MM.1S (cell line): ENCODE results near the gene GJA5.

Source experiments
- DNase-seq: peaks from one replicate; pipeline ENCODE4 v3.0.0-alpha.2; 2015
- H2AFZ ChIP-seq: fragments of 300-600 bp; sonication (generic); 2 replicates; pipeline ENCODE4 v1.6.0; 2016; ENCODE audit warnings: antibody characterized with exemption, low read length
- H3F3A ChIP-seq: fragments of 300-600 bp; sonication (generic); 2 replicates; pipeline ENCODE4 v1.6.1; 2016; ENCODE audit warnings: mild to moderate bottlenecking, antibody characterized with exemption, low read length, moderate library complexity, mixed read lengths; ENCODE audit not compliant: insufficient read depth
- H3K27ac ChIP-seq: fragments of 300-600 bp; sonication (generic); 2 replicates; pipeline ENCODE4 v1.5.1; 2016; ENCODE audit warnings: mild to moderate bottlenecking, low read length
- H3K27me3 ChIP-seq: fragments of 300-600 bp; sonication (generic); replicated peaks from 2 replicates; pipeline ENCODE4 v1.6.0; 2016; ENCODE audit warnings: low read length; ENCODE audit not compliant: insufficient read depth
- H3K36me3 ChIP-seq: fragments of 300-600 bp; sonication (generic); replicated peaks from 2 replicates; pipeline ENCODE4 v1.6.1; 2016; ENCODE audit warnings: mild to moderate bottlenecking, low read length, mixed read lengths; ENCODE audit not compliant: insufficient read depth
- H3K4me1 ChIP-seq: fragments of 300-600 bp; sonication (generic); 2 replicates; pipeline ENCODE4 v1.6.1; 2016; ENCODE audit warnings: low read length, mixed read lengths
- H3K4me2 ChIP-seq: fragments of 300-600 bp; sonication (generic); 2 replicates; pipeline ENCODE4 v1.6.0; 2016; ENCODE audit warnings: low read depth, low read length
- H3K4me3 ChIP-seq: fragments of 300-600 bp; sonication (generic); 2 replicates; pipeline ENCODE4 v1.5.1; 2016; ENCODE audit warnings: low read length, mixed read lengths
- H3K79me2 ChIP-seq: fragments of 300-600 bp; sonication (generic); 2 replicates; pipeline ENCODE4 v1.6.1; 2016; ENCODE audit warnings: mixed run types, low read length, mixed read lengths
- H3K9ac ChIP-seq: fragments of 300-600 bp; sonication (generic); 2 replicates; pipeline ENCODE4 v1.6.1; 2016; ENCODE audit warnings: low read length, mixed read lengths
- H3K9me2 ChIP-seq: fragments of 300-600 bp; sonication (generic); replicated peaks from 2 replicates; pipeline ENCODE4 v1.6.1; 2016; ENCODE audit warnings: mild to moderate bottlenecking, low read length, mixed read lengths; ENCODE audit not compliant: insufficient read depth
- H3K9me3 ChIP-seq: fragments of 300-600 bp; sonication (generic); replicated peaks from 2 replicates; pipeline ENCODE4 v1.6.1; 2016; ENCODE audit warnings: mild to moderate bottlenecking, low read length, mixed read lengths; ENCODE audit not compliant: insufficient read depth
- H4K20me1 ChIP-seq: fragments of 300-600 bp; sonication (generic); 2 replicates; pipeline ENCODE4 v1.6.1; 2016; ENCODE audit warnings: mild to moderate bottlenecking, low read length, moderate library complexity, mixed read lengths; ENCODE audit not compliant: insufficient read depth
- CTCF ChIP-seq: fragments of 300-600 bp; sonication (generic); IDR thresholded peaks from 2 replicates; pipeline ENCODE4 v1.5.1; 2016; ENCODE audit warnings: antibody characterized with exemption, low read length, mixed read lengths
- EZH2 ChIP-seq: fragments of 300-600 bp; sonication (generic); optimal IDR thresholded peaks from 2 replicates; pipeline ENCODE3; 2017; ENCODE audit warnings: low read depth, mild to moderate bottlenecking, antibody characterized with exemption, low read length, mixed read lengths
- EZH2phosphoT487 ChIP-seq: fragments of 300-600 bp; sonication (generic); IDR thresholded peaks from 2 replicates; pipeline ENCODE4 v1.6.1; 2018; ENCODE audit warnings: antibody characterized with exemption, low read length

GJA5 gene

GRCh38 chr1:147781056-147781471, 20.7 kb upstream of the GJA5 start:
- Histone ChIP-seq H3K79me2 (no peaks in the 10 kb centered on the region), H3K4me1 (no peaks in the 10 kb centered on the region), H2AFZ (no peak overlapping the region), H3F3A (no peaks in the 10 kb centered on the region), H3K9ac (no peak overlapping the region), H4K20me1 (no peaks in the 10 kb centered on the region), H3K9me3 (no peaks in the 10 kb centered on the region), H3K4me2 (no peak overlapping the region), H3K27ac (no peak overlapping the region), H3K36me3 (no peaks in the 10 kb centered on the region), H3K4me3 (no peak overlapping the region), H3K9me2 (no peaks in the 10 kb centered on the region), H3K27me3 (no peaks in the 10 kb centered on the region)
- no peak for DNase-seq
- no peak for TF ChIP-seq EZH2phosphoT487
- no peak for TF ChIP-seq EZH2
- TF ChIP-seq CTCF = no peak

GRCh38 chr1:147777694-147778093, 17.3 kb upstream of the GJA5 start:
- Histone ChIP-seq H3K27me3 (no peaks in the 10 kb centered on the region), H3K79me2 (no peaks in the 10 kb centered on the region), H4K20me1 (no peaks in the 10 kb centered on the region), H3K9me2 (no peaks in the 10 kb centered on the region), H3K4me3 (no peak overlapping the region), H3K4me2 (no peak overlapping the region), H3K27ac (no peak overlapping the region), H3F3A (no peaks in the 10 kb centered on the region), H3K4me1 (no peaks in the 10 kb centered on the region), H3K9ac (no peak overlapping the region), H2AFZ (no peak overlapping the region), H3K9me3 (no peaks in the 10 kb centered on the region), H3K36me3 (no peaks in the 10 kb centered on the region)
- no peak for TF ChIP-seq EZH2phosphoT487
- TF ChIP-seq CTCF = no peak
- no peak for TF ChIP-seq EZH2
- no peak for DNase-seq

- no peaks in the 10 kb centered on the region for H3K36me3 ChIP-seq
- no peaks in the 10 kb centered on the region for H3K4me1 ChIP-seq
- H3K9me2 ChIP-seq = no peaks in the 10 kb centered on the region
- no peak overlapping the region for H3K4me3 ChIP-seq
- H2AFZ ChIP-seq = no peak overlapping the region
- H3K27me3 ChIP-seq = no peaks in the 10 kb centered on the region
- no peak overlapping the region for H3K9ac ChIP-seq
- no peak for TF ChIP-seq EZH2
- TF ChIP-seq CTCF = no peak
- TF ChIP-seq EZH2phosphoT487 = no peak
- no peak overlapping the region for H3K27ac ChIP-seq
- no peaks in the 10 kb centered on the region for H3K9me3 ChIP-seq
- H4K20me1 ChIP-seq = no peaks in the 10 kb centered on the region
- H3K4me2 ChIP-seq = no peak overlapping the region
- no peaks in the 10 kb centered on the region for H3K79me2 ChIP-seq
- no peaks in the 10 kb centered on the region for H3F3A ChIP-seq
- no peak for DNase-seq
Observed at GRCh38 chr1:147773215-147773715, 12.9 kb upstream of the GJA5 start.

DNA sequence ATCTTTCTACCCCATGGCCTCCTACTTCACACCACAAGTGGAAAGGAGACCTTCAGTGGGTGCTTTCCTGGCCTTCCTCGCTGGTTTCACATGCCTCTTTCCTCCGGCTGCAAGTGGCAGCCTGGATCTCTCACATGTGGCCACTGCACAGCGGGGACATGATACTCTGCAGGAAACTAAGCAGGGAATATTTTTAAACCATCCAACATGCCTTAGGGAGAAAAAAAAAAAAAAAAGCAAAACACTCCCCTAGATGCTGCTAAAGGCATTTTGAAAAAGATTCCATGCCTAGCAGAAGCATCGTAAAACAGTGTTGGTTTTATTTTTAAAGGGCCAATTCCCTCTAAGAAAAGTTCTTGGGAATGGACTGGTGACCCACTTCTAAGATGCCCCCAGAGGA, 12.2 kb upstream of the GJA5 start:
- H3F3A ChIP-seq = no peaks in the 10 kb centered on the region

More for the DNA sequence above, 12.2 kb upstream of the GJA5 start:
- no peaks in the 10 kb centered on the region for H3K9me3 ChIP-seq
- H3K4me1 ChIP-seq = no peaks in the 10 kb centered on the region
- H3K36me3 ChIP-seq = no peaks in the 10 kb centered on the region
- TF ChIP-seq CTCF (no peak), EZH2phosphoT487 (no peak), EZH2 (no peak)
- no peaks in the 10 kb centered on the region for H4K20me1 ChIP-seq
- no peak overlapping the region for H3K4me2 ChIP-seq
- H3K9me2 ChIP-seq = no peaks in the 10 kb centered on the region
- H3K9ac ChIP-seq = no peak overlapping the region
- H3K4me3 ChIP-seq = no peak overlapping the region
- H3K27ac ChIP-seq = no peak overlapping the region
- no peaks in the 10 kb centered on the region for H3K79me2 ChIP-seq
- DNase-seq = no peak
- H3K27me3 ChIP-seq = no peaks in the 10 kb centered on the region
- no peak overlapping the region for H2AFZ ChIP-seq
